NCI-H1417 treated with DMSO at 0.1 percent for 48 hours (cell line): ENCODE measurements around the gene PLAA.
"Not testable (repeated sequence)": the region's sequence is repeated elsewhere in the genome, so short reads cannot be mapped to it uniquely, and the experiment has no call there.

ENCODE experiments used
- DNase-seq: peaks from one replicate; lab custom pipeline; 2025; lab: John Stamatoyannopoulos, UW

PLAA gene

GRCh38 chr9:26928902-26929495, 18.0 kb downstream of the PLAA start:
- no peak for DNase-seq

- DNase-seq = no peak
Observed at GRCh38 chr9:26925609-26926008, 21.4 kb downstream of the PLAA start.

GRCh38 chr9:26919698-26920097, 27.3 kb downstream of the PLAA start:
- DNase-seq = no peak

GRCh38 chr9:26913138-26913668, 33.8 kb downstream of the PLAA start:
- DNase-seq = no peak

GRCh38 chr9:26904671-26905070, 42.4 kb downstream of the PLAA start:
- DNase-seq = no peak

- DNase-seq = no peak
Observed at GRCh38 chr9:26904070-26904469, 43.0 kb downstream of the PLAA start.

GRCh38 chr9:26893030-26893676, 53.9 kb downstream of the PLAA start:
- DNase-seq = no peak

GRCh38 chr9:26892251-26893029, 54.6 kb downstream of the PLAA start, which contains the start of gene CAAP1:
Gene CAAP1, minus strand, starts transcription at chr9:26892802. Its CDS starts 87 bp downstream, at chr9:26892715.
- peak; percentile 35 for DNase-seq

- DNase-seq = no peak
Observed at GRCh38 chr9:26891726-26892125, 55.3 kb downstream of the PLAA start.

GRCh38 chr9:26888271-26888670, 58.8 kb downstream of the PLAA start:
- no peak for DNase-seq

- no peak for DNase-seq
Observed at GRCh38 chr9:26882154-26882553, 64.9 kb downstream of the PLAA start.

- DNase-seq = no peak
Observed at GRCh38 chr9:26880262-26880661, 66.8 kb downstream of the PLAA start.

GRCh38 chr9:26875155-26875554, 71.9 kb downstream of the PLAA start:
- not testable (repeated sequence) for DNase-seq

- no peak for DNase-seq
Observed at GRCh38 chr9:26870292-26870691, 76.8 kb downstream of the PLAA start.

- DNase-seq = no peak
Observed at GRCh38 chr9:26863074-26863473, 84.0 kb downstream of the PLAA start.

GRCh38 chr9:26856413-26857032, 90.5 kb downstream of the PLAA start:
- DNase-seq = peak; percentile 0
